Measurements from ENCODE around the gene TALDO1.

DNA sequence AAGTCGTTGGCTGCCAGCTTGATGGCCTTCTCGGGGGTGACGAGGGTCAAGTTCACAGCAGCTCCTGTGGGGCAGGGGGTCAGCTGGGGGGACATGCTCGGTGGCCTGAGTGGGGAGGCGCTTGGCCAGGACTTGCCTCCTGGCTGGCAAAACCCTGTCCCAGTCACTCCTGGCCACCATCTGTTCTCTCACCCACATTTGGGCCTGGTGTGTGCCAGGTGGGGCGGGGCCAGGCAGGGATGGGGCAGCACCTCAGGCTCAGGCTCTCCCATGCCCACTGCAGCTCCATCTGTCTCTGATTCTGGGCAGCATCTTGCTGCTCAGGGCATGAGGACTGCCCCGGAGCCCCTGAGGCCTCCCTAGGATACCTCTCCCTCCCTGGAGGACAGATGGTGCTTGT lies 46.3 kb downstream of the TALDO1 start:
- TF ChIP-seq, protein P1, sequence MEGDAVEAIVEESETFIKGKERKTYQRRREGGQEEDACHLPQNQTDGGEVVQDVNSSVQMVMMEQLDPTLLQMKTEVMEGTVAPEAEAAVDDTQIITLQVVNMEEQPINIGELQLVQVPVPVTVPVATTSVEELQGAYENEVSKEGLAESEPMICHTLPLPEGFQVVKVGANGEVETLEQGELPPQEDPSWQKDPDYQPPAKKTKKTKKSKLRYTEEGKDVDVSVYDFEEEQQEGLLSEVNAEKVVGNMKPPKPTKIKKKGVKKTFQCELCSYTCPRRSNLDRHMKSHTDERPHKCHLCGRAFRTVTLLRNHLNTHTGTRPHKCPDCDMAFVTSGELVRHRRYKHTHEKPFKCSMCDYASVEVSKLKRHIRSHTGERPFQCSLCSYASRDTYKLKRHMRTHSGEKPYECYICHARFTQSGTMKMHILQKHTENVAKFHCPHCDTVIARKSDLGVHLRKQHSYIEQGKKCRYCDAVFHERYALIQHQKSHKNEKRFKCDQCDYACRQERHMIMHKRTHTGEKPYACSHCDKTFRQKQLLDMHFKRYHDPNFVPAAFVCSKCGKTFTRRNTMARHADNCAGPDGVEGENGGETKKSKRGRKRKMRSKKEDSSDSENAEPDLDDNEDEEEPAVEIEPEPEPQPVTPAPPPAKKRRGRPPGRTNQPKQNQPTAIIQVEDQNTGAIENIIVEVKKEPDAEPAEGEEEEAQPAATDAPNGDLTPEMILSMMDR (conservative IDR thresholded peaks at IDR 0.05; ENCODE audit: low read length) = no peak
- no peak for TF ChIP-seq EZH2phosphoT487 (IDR thresholded peaks at IDR 0.05; ENCODE audit: borderline replicate concordance)

Data from Loucy (cell line).